GM12891 (cell line): ENCODE data around the gene CREBRF.

Source experiments
- POLR2A ChIP-seq: IDR thresholded peaks from 2 replicates; pipeline ENCODE4 v1.6.1; 2011; ENCODE audit warnings: low read depth, low read length, control low read depth
- SPI1 ChIP-seq: IDR thresholded peaks from 2 replicates; pipeline ENCODE4 v1.6.1; 2011; ENCODE audit warnings: low read depth, low read length, control low read depth

DNA sequence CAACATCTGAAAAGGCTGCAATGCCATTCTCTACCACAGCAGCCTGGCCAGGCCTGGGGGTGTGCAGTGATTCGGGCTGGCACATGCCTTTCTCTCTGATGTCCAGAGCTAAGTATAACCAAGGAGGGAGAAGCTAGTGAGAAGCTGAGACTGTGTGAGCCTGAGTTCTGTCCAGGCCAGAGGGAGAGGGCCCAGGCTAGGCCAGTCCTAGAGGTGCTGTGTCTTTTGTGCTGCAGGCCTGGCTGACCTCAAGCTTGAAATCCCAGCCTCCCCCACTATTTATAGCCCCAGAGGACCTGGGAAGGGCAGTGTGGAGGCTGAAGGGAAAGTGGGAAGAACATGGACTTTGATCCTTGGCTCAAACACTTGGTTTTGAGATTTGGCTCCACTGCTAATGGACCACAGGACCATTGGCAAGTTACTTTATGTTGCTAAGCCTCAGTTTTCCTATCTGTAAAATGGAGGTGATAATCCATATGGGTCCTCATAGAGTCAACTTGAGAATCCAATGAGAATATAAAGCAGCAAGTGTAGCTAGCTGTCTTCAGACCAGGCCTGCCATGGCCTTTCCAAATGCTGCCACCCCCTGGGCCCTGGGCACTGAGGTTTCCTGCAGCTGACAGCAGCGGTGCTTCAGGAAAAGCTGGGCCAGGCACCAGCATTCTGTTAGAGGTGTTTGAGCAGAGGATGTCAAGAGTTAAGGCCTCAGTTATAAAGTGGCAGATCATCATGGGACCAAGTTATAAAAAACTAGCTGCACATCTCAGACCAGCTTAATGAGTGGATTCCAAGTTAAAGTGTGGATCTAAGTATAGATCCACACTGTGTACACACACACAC lies 109.2 kb downstream of the CREBRF start:
- TF ChIP-seq POLR2A = no peak
- TF ChIP-seq SPI1 = no peak
